GM23338 (cell line): Measurements from ENCODE around the gene THBS3.

Source experiments
- CREB1 ChIP-seq: fragments of 250-450 bp; sonication (Bioruptor Pico); IDR thresholded peaks from 2 replicates; pipeline ENCODE4 v1.5.0; 2020; ENCODE audit warnings: low read depth, mild to moderate bottlenecking, moderate library complexity
- CTCF ChIP-seq, 2 experiments: fragments of 200-600 bp in 1 of 2; sonication (generic) in 1 of 2; conservative IDR thresholded peaks; 2 replicates each; pipeline versions ENCODE4 v1.5.1 to v1.6.1; 2016 to 2017; ENCODE audit warnings: antibody characterized with exemption in 2 of 2, low read depth in 2 of 2, mild to moderate bottlenecking in 2 of 2, moderate library complexity in 1 of 2
- EZH2 ChIP-seq: fragments of 200-600 bp; sonication (generic); IDR thresholded peaks from one replicate; pipeline ENCODE4 v1.8.0; 2017; ENCODE audit warnings: antibody characterized with exemption, mild to moderate bottlenecking, low read depth; ENCODE audit not compliant: unreplicated experiment
- EZH2phosphoT487 ChIP-seq: fragments of 200-600 bp; sonication (generic); IDR thresholded peaks from one replicate; pipeline ENCODE4 v1.8.1; 2018; ENCODE audit warnings: antibody characterized with exemption; ENCODE audit not compliant: unreplicated experiment
- JUNB ChIP-seq: IDR thresholded peaks from one replicate; pipeline ENCODE4 v1.6.1; 2016; ENCODE audit warnings: antibody characterized with exemption; ENCODE audit not compliant: unreplicated experiment
- POLR2AphosphoS5 ChIP-seq: IDR thresholded peaks from 2 replicates; pipeline ENCODE4 v1.6.1; 2016; ENCODE audit warnings: antibody characterized with exemption, low read depth
- REST ChIP-seq: IDR thresholded peaks from one replicate; pipeline ENCODE4 v1.6.1; 2018; ENCODE audit warnings: antibody characterized with exemption; ENCODE audit not compliant: unreplicated experiment
- STAT1 ChIP-seq: IDR thresholded peaks from one replicate; pipeline ENCODE4 v1.6.1; 2016; ENCODE audit warnings: antibody characterized with exemption; ENCODE audit not compliant: unreplicated experiment
- ZNF114 ChIP-seq: fragments of 250-450 bp; sonication (Bioruptor Pico); IDR thresholded peaks from 2 replicates; pipeline ENCODE4 v1.5.0; 2020; ENCODE audit warnings: mild to moderate bottlenecking, moderate library complexity
- ZNF462 ChIP-seq: fragments of 250-450 bp; sonication (Bioruptor Pico); IDR thresholded peaks from 2 replicates; pipeline ENCODE4 v1.5.0; 2020; ENCODE audit warnings: mild to moderate bottlenecking, moderate library complexity

GRCh38 chr1:155160128-155160527 is 47.6 kb downstream of the THBS3 start:
- TF ChIP-seq EZH2: no peak
- no peak for TF ChIP-seq CTCF (conservative IDR thresholded peaks at IDR 0.05; ENCODE audit: low read depth in 2 of 2)
- TF ChIP-seq POLR2AphosphoS5: no peak
- no peak for TF ChIP-seq REST
- TF ChIP-seq JUNB: no peak
- TF ChIP-seq ZNF462 (CRISPR knock-in tag): no peak
- TF ChIP-seq EZH2phosphoT487: no peak
- no peak for TF ChIP-seq ZNF114 (CRISPR knock-in tag)
- TF ChIP-seq STAT1: no peak
- TF ChIP-seq CREB1: no peak
